HL-60 (cell line): ENCODE measurements around the gene DZIP1L.

Experiments used
- GABPA ChIP-seq: IDR thresholded peaks from 2 replicates; pipeline ENCODE4 v1.6.1; 2012; ENCODE audit warnings: low read depth
- REST ChIP-seq: IDR thresholded peaks from 2 replicates; pipeline ENCODE4 v1.6.1; 2012; ENCODE audit warnings: low read depth; ENCODE audit not compliant: insufficient replicate concordance
- SPI1 ChIP-seq: IDR thresholded peaks from 2 replicates; pipeline ENCODE4 v1.6.1; 2012; ENCODE audit warnings: low read depth, mild to moderate bottlenecking, borderline replicate concordance
- TF ChIP-seq, protein P1 (sequence below): IDR thresholded peaks from one replicate; pipeline ENCODE4 v1.5.1; 2011; ENCODE audit warnings: low read length, control low read depth, inconsistent platforms; ENCODE audit not compliant: insufficient read depth

GRCh38 chr3:138114431-138114918, 933 bp downstream of the DZIP1L start:
- TF ChIP-seq, protein P1, sequence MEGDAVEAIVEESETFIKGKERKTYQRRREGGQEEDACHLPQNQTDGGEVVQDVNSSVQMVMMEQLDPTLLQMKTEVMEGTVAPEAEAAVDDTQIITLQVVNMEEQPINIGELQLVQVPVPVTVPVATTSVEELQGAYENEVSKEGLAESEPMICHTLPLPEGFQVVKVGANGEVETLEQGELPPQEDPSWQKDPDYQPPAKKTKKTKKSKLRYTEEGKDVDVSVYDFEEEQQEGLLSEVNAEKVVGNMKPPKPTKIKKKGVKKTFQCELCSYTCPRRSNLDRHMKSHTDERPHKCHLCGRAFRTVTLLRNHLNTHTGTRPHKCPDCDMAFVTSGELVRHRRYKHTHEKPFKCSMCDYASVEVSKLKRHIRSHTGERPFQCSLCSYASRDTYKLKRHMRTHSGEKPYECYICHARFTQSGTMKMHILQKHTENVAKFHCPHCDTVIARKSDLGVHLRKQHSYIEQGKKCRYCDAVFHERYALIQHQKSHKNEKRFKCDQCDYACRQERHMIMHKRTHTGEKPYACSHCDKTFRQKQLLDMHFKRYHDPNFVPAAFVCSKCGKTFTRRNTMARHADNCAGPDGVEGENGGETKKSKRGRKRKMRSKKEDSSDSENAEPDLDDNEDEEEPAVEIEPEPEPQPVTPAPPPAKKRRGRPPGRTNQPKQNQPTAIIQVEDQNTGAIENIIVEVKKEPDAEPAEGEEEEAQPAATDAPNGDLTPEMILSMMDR, result no peak
- TF ChIP-seq SPI1 (no peak), REST (no peak), GABPA (no peak)
